Spleen (tissue), 7 donors: ENCODE data around the gene SEC22B.
"Not testable (repeated sequence)": the region's sequence is repeated elsewhere in the genome, so short reads cannot be mapped to it uniquely, and the experiment has no call there.

Source experiments
- CTCF ChIP-seq, 11 experiments: fragments of 200-600 bp in 7 of 11; fragments of 450-650 bp in 4 of 11; sonication (generic) in 4 of 11; IDR thresholded peaks in 8 of 11; conservative IDR thresholded peaks in 3 of 11; 1 replicate in 7 of 11; 2 replicates in 4 of 11; pipeline versions ENCODE4 v1.4.0 to v1.8.0; 2016 to 2021; ENCODE audit warnings: antibody characterized with exemption in 11 of 11, inconsistent platforms in 4 of 11, mild to moderate bottlenecking in 1 of 11
- POLR2A ChIP-seq, 3 donors: fragments of 450-650 bp; IDR thresholded peaks; one replicate each; pipeline ENCODE4 v1.5.1; 2017; ENCODE audit warnings: antibody characterized with exemption in 3 of 3, mild to moderate bottlenecking in 1 of 3
- POLR2AphosphoS5 ChIP-seq, 3 donors: sonication (generic); formaldehyde crosslinking; IDR thresholded peaks; one replicate each; pipeline ENCODE4 v1.5.1; 2017; ENCODE audit warnings: antibody characterized with exemption in 3 of 3
- donor health status: DM: no; HTN: no; CAD: no; lungs with moderate emphysema.
- donor health status: DM: no; HTN: no; CAD: no.
- donor health status: DM: no; HTN: no; CAD: no.

GRCh38 chr1:120140656-120141265 lies 35.6 kb downstream of the SEC22B start:
- TF ChIP-seq CTCF (IDR thresholded peaks at IDR 0.05 in 8 of 11, conservative IDR thresholded peaks at IDR 0.05 in 3 of 11); POLR2AphosphoS5 (IDR thresholded peaks at IDR 0.05); POLR2A (IDR thresholded peaks at IDR 0.05): not testable (repeated sequence)
